Suprapubic skin (tissue), 3 donors: ENCODE results near the gene SYNJ2.

ENCODE experiments used
- POLR2A ChIP-seq, 2 donors: fragments of 450-650 bp; IDR thresholded peaks; one replicate each; pipeline ENCODE4 v1.6.1; 2017; ENCODE audit warnings: antibody characterized with exemption in 2 of 2, mild to moderate bottlenecking in 2 of 2, moderate library complexity in 2 of 2
- TF ChIP-seq, protein P1 (sequence below), 2 donors: fragments of 200-600 bp in 1 of 2; fragments of 450-650 bp in 1 of 2; sonication (generic) in 1 of 2; IDR thresholded peaks; one replicate each; pipeline ENCODE4 v1.5.1; 2016 to 2019; ENCODE audit warnings: antibody characterized with exemption in 2 of 2, mild to moderate bottlenecking in 1 of 2, moderate library complexity in 1 of 2

DNA sequence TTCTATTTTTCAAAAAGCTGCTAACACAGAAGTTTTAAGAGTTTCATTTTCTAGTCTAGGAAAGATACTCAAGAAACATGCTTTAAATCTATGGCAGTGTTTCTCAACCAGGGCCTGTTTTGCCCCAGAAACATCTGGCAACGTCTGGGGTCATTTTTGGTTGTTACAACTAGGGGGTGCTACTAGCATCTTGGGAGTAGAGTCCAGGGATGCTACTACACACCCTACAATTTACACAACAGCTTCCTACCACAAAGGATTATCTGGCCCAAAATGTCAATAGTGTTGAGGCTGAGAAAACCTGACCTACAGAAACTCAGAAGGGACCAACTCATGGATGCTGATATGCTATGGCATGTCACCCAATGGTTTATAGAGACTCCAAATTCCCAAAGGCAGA is 162.0 kb downstream of the SYNJ2 start:
- TF ChIP-seq, protein P1, sequence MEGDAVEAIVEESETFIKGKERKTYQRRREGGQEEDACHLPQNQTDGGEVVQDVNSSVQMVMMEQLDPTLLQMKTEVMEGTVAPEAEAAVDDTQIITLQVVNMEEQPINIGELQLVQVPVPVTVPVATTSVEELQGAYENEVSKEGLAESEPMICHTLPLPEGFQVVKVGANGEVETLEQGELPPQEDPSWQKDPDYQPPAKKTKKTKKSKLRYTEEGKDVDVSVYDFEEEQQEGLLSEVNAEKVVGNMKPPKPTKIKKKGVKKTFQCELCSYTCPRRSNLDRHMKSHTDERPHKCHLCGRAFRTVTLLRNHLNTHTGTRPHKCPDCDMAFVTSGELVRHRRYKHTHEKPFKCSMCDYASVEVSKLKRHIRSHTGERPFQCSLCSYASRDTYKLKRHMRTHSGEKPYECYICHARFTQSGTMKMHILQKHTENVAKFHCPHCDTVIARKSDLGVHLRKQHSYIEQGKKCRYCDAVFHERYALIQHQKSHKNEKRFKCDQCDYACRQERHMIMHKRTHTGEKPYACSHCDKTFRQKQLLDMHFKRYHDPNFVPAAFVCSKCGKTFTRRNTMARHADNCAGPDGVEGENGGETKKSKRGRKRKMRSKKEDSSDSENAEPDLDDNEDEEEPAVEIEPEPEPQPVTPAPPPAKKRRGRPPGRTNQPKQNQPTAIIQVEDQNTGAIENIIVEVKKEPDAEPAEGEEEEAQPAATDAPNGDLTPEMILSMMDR (IDR thresholded peaks at IDR 0.05): no peak
- no peak for TF ChIP-seq POLR2A (IDR thresholded peaks at IDR 0.05)
